OCI-LY3 (cell line): ENCODE results near the gene PRKAR2A.
A peak's percentile ranks its signal among the peaks of the same experiment; 100 is the strongest.

Experiments used
- H2AFZ ChIP-seq: fragments of 200-600, 300-600 bp; shearing (Covaris generic); 2 replicates; pipeline ENCODE4 v1.6.0; 2014; ENCODE audit warnings: antibody characterized with exemption, low read depth, low read length
- H3K27ac ChIP-seq: fragments of 200-600, 300-600 bp; sonication (generic); 2 replicates; pipeline ENCODE4 v1.5.1; 2014; ENCODE audit warnings: mild to moderate bottlenecking, low read length, moderate library complexity, mixed read lengths
- H3K27me3 ChIP-seq: fragments of 200-600, 300-600 bp; sonication (generic); 2 replicates; pipeline ENCODE4 v1.6.1; 2014; ENCODE audit warnings: low read depth, low read length, mixed read lengths
- H3K36me3 ChIP-seq: fragments of 200-600, 300-600 bp; sonication (generic); replicated peaks from 2 replicates; pipeline ENCODE3; 2014; ENCODE audit warnings: low read depth, low read length, mixed read lengths
- H3K4me1 ChIP-seq: fragments of 300-600, 200-600 bp; sonication (generic); 2 replicates; pipeline ENCODE4 v1.6.1; 2014; ENCODE audit warnings: low read length, mixed read lengths
- H3K4me2 ChIP-seq: fragments of 200-600, 300-600 bp; sonication (generic); 2 replicates; pipeline ENCODE4 v1.6.1; 2014; ENCODE audit warnings: low read length, mixed read lengths
- H3K4me3 ChIP-seq: fragments of 300-600, 200-600 bp; sonication (generic); 2 replicates; pipeline ENCODE4 v1.5.1; 2014; ENCODE audit warnings: antibody characterized with exemption, mild to moderate bottlenecking, low read length, moderate library complexity
- H3K79me2 ChIP-seq: fragments of 300-600, 200-600 bp; shearing (Covaris generic); 2 replicates; pipeline ENCODE4 v1.6.1; 2014; ENCODE audit warnings: mild to moderate bottlenecking, low read length, mixed read lengths
- H3K9ac ChIP-seq: fragments of 300-600, 200-600 bp; shearing (Covaris generic); 2 replicates; pipeline ENCODE4 v1.6.0; 2014; ENCODE audit warnings: mild to moderate bottlenecking, low read length, moderate library complexity
- H3K9me3 ChIP-seq: fragments of 200-600, 300-600 bp; shearing (Covaris generic); 2 replicates; pipeline ENCODE4 v1.6.1; 2014; ENCODE audit warnings: low read length, mixed read lengths; ENCODE audit not compliant: insufficient read depth
- H4K20me1 ChIP-seq: fragments of 200-600, 300-600 bp; sonication (generic); 2 replicates; pipeline ENCODE4 v1.6.1; 2016; ENCODE audit warnings: low read length, mixed read lengths; ENCODE audit not compliant: insufficient read depth
- EZH2phosphoT487 ChIP-seq: fragments of 200-600 bp; shearing (Covaris generic); IDR thresholded peaks from 2 replicates; pipeline ENCODE4 v1.6.1; 2018; ENCODE audit warnings: antibody characterized with exemption, mixed run types, low read depth
- TF ChIP-seq, protein P1 (sequence below): fragments of 200-600, 300-600 bp; sonication (generic); IDR thresholded peaks from 2 replicates; pipeline ENCODE4 v1.5.1; 2014; ENCODE audit warnings: antibody characterized with exemption, low read length, low read depth

The PRKAR2A gene

DNA sequence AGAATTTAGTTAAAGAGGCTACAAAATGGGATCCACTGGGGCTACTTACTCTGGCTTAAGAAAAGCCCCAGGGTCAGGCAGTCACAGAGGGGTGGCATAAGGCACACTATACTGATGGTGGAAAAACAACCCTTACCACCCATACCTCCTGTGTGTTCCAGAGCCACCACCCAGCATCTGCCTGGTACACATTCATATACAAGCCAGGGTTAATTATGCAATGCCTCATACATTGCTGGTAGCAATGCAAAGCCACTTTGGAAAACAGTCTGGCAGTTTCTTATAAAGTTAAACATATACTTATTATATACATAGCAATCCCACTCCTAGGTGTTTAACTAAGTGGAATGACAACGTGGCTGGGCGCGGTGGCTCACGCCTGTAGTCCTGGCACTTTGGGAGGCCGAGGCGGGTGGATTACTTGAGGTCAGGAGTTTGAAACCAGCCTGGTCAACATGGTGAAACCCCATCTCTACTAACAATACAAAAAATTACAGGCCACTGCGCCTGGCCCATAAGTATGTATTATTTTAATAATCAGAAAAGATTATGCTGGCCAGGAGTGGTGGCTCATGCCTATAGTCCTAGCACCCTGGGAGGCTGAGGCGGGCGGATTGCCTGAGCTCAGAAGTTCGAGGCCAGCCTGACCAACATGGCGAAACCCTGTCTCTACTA, 146.8 kb downstream of the PRKAR2A start:
- Histone ChIP-seq H3K4me3 (no peak overlapping the region), H3K79me2 (peaks cover 98% of the 10 kb centered on the region), H3K9ac (no peak overlapping the region), H3K27ac (no peak overlapping the region), H3K4me2 (no peak overlapping the region), H2AFZ (no peak overlapping the region), H3K27me3 (no peaks in the 10 kb centered on the region), H3K4me1 (no peaks in the 10 kb centered on the region), H4K20me1 (peaks cover 64% of the 10 kb centered on the region), H3K36me3 (peaks cover 55% of the 10 kb centered on the region), H3K9me3 (no peaks in the 10 kb centered on the region)
- TF ChIP-seq, protein P1, sequence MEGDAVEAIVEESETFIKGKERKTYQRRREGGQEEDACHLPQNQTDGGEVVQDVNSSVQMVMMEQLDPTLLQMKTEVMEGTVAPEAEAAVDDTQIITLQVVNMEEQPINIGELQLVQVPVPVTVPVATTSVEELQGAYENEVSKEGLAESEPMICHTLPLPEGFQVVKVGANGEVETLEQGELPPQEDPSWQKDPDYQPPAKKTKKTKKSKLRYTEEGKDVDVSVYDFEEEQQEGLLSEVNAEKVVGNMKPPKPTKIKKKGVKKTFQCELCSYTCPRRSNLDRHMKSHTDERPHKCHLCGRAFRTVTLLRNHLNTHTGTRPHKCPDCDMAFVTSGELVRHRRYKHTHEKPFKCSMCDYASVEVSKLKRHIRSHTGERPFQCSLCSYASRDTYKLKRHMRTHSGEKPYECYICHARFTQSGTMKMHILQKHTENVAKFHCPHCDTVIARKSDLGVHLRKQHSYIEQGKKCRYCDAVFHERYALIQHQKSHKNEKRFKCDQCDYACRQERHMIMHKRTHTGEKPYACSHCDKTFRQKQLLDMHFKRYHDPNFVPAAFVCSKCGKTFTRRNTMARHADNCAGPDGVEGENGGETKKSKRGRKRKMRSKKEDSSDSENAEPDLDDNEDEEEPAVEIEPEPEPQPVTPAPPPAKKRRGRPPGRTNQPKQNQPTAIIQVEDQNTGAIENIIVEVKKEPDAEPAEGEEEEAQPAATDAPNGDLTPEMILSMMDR: no peak
- no peak for TF ChIP-seq EZH2phosphoT487

DNA sequence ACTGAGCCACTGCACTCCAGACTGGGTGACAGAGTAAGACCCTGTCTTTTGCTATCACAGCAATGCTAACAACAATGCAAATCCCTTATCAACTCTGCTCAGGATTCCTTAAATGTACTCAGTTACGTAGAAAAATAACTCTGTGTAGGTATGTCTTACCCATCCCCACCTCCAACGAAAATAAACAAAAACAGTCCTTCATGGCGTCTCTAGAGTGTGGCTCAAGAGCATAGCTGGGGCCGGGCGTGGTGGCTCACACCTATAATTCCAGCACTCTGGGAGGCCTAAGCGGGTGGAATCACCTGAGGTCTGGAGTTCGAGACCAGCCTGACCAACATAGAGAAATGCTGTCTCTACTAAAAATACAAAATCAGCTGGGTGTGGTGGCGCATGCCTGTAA, 148.8 kb downstream of the PRKAR2A start:
- Histone ChIP-seq H3K27ac (no peak overlapping the region), H3K27me3 (no peaks in the 10 kb centered on the region)

DNA sequence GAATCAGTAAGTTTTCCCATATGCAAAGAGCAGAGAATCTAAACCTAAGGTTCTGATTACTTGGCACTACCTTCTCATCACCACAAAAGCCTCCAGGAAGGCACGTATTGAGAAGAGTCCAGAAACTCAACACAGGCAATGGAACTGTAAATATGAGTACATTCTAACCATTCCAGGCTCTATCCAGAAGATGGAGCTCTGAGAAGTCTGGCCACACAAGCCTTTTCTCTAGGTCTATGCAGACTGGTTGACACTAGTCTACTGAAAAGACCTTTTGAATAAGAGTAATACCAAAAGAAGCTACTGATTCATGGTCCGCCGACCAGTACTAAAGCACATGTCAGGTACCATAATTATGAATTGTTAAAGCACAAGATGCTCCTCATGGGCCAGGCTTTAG, 149.7 kb downstream of the PRKAR2A start:
- Histone ChIP-seq H3K27ac (no peak overlapping the region), H4K20me1 (peaks cover 76% of the 10 kb centered on the region), H3K27me3 (no peaks in the 10 kb centered on the region), H3K79me2 (peaks cover 89% of the 10 kb centered on the region), H3K9ac (no peak overlapping the region), H2AFZ (no peak overlapping the region), H3K4me2 (no peak overlapping the region), H3K36me3 (peaks cover 67% of the 10 kb centered on the region), H3K4me3 (no peak overlapping the region), H3K4me1 (no peaks in the 10 kb centered on the region), H3K9me3 (no peaks in the 10 kb centered on the region)
- no peak for TF ChIP-seq EZH2phosphoT487
- TF ChIP-seq, protein P1: peak; percentile 13; the same call in 1 of the 2 replicates

More for the DNA sequence above, 148.8 kb downstream of the PRKAR2A start:
- peaks cover 73% of the 10 kb centered on the region for H4K20me1 ChIP-seq
- H3K4me2 ChIP-seq: no peak overlapping the region
- H3K9me3 ChIP-seq: no peaks in the 10 kb centered on the region
- H2AFZ ChIP-seq: no peak overlapping the region
- H3K9ac ChIP-seq: no peak overlapping the region
- TF ChIP-seq EZH2phosphoT487: no peak
- TF ChIP-seq, protein P1: no peak
- no peak overlapping the region for H3K4me3 ChIP-seq
- H3K4me1 ChIP-seq: no peaks in the 10 kb centered on the region
- peaks cover 94% of the 10 kb centered on the region for H3K79me2 ChIP-seq
- peaks cover 60% of the 10 kb centered on the region for H3K36me3 ChIP-seq

DNA sequence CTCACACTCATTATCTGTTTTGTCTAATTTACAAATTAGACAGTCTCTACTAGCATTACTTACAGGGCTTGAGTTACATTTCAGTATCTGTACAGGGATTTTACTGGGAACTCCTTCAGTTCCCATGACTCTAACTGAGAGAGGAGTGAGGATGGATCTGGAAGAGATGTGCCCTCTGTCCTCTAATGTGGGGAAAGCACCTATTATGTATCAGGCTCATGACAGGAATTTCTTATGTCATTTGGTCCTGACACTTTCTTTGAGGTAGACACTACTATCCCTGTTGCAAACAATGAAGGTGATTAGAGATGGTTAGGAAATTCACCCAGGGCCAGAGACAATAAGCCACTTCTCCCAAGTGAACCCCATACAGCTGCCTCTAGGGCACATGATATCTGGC, 151.1 kb downstream of the PRKAR2A start:
- no peaks in the 10 kb centered on the region for H3K27me3 ChIP-seq
- no peak overlapping the region for H2AFZ ChIP-seq
- no peak overlapping the region for H3K27ac ChIP-seq
- peaks cover 68% of the 10 kb centered on the region for H3K36me3 ChIP-seq
- peaks cover 76% of the 10 kb centered on the region for H3K79me2 ChIP-seq
- H3K4me1 ChIP-seq: no peaks in the 10 kb centered on the region
- H4K20me1 ChIP-seq: peaks cover 65% of the 10 kb centered on the region
- H3K4me2 ChIP-seq: no peak overlapping the region
- TF ChIP-seq EZH2phosphoT487: no peak
- TF ChIP-seq, protein P1: no peak
- H3K4me3 ChIP-seq: no peak overlapping the region
- no peak overlapping the region for H3K9ac ChIP-seq
- no peaks in the 10 kb centered on the region for H3K9me3 ChIP-seq
